ENCODE data around the gene UQCR10.

The UQCR10 gene

GRCh38 chr22:29784451-29785361, 17.5 kb downstream of the UQCR10 start:
- no peak overlapping the region for H3K9ac ChIP-seq (ENCODE audit: low read depth, low read length)
- H3K27me3 ChIP-seq (ENCODE audit: insufficient read depth, low read length, poor library complexity): no peaks in the 10 kb centered on the region
- TF ChIP-seq CTCF (IDR thresholded peaks at IDR 0.05; ENCODE audit: borderline replicate concordance, extremely low read depth, low read length, poor library complexity, severe bottlenecking): no peak
- TF ChIP-seq EZH2 (IDR thresholded peaks at IDR 0.05; ENCODE audit: borderline replicate concordance, low read depth, low read length, severe bottlenecking): no peak
- peaks cover 25% of the 10 kb centered on the region for H3K36me3 ChIP-seq (ENCODE audit: insufficient read depth, low read length)
- no peak for DNase-seq
- no peak overlapping the region for H3K4me3 ChIP-seq (ENCODE audit: low read depth in 1 of 2, low read length in 2 of 2)
- no peak for ATAC-seq (ENCODE audit: insufficient read depth, low read depth)
- H3K9me3 ChIP-seq (ENCODE audit: insufficient read depth, low read length, severe bottlenecking): no peaks in the 10 kb centered on the region
- no peak overlapping the region for H3K4me2 ChIP-seq (ENCODE audit: insufficient read depth, low read length)
- 0 out of 2 replicates have a peak, but pooled peaks cover 3% of the 10 kb centered on the region for H4K20me1 ChIP-seq (ENCODE audit: insufficient read depth, low read length)
- no peak overlapping the region for H2AFZ ChIP-seq (ENCODE audit: low read depth, low read length)
- no peaks in the 10 kb centered on the region for H3K79me2 ChIP-seq (ENCODE audit: insufficient read depth, low read length)
- H3K27ac ChIP-seq (ENCODE audit: low read length): no peak overlapping the region
- no peaks in the 10 kb centered on the region for H3K4me1 ChIP-seq (ENCODE audit: insufficient read depth, low read length)

GRCh38 chr22:29786031-29786430, 18.9 kb downstream of the UQCR10 start:
- Histone ChIP-seq H3K79me2 (ENCODE audit: insufficient read depth, low read length) (no peaks in the 10 kb centered on the region), H2AFZ (ENCODE audit: low read depth, low read length) (no peak overlapping the region), H3K4me1 (ENCODE audit: insufficient read depth, low read length) (no peaks in the 10 kb centered on the region), H3K27ac (ENCODE audit: low read length) (no peak overlapping the region), H3K9me3 (ENCODE audit: insufficient read depth, low read length, severe bottlenecking) (no peaks in the 10 kb centered on the region), H4K20me1 (ENCODE audit: insufficient read depth, low read length) (0 out of 2 replicates have a peak, but pooled peaks cover 3% of the 10 kb centered on the region), H3K4me2 (ENCODE audit: insufficient read depth, low read length) (no peak overlapping the region), H3K4me3 (ENCODE audit: low read depth in 1 of 2, low read length in 2 of 2) (no peak overlapping the region), H3K9ac (ENCODE audit: low read depth, low read length) (no peak overlapping the region), H3K36me3 (ENCODE audit: insufficient read depth, low read length) (peaks cover 38% of the 10 kb centered on the region), H3K27me3 (ENCODE audit: insufficient read depth, low read length, poor library complexity) (no peaks in the 10 kb centered on the region)
- TF ChIP-seq EZH2 (IDR thresholded peaks at IDR 0.05; ENCODE audit: borderline replicate concordance, low read depth, low read length, severe bottlenecking) (no peak), CTCF (IDR thresholded peaks at IDR 0.05; ENCODE audit: borderline replicate concordance, extremely low read depth, low read length, poor library complexity, severe bottlenecking) (no peak)
- ATAC-seq (ENCODE audit: insufficient read depth, low read depth) (no peak), DNase-seq (no peak)

- ATAC-seq (ENCODE audit: insufficient read depth, low read depth): no peak
- DNase-seq: no peak
- Histone ChIP-seq H3K27me3 (ENCODE audit: insufficient read depth, low read length, poor library complexity) (no peaks in the 10 kb centered on the region), H3K4me2 (ENCODE audit: insufficient read depth, low read length) (no peak overlapping the region), H3K4me1 (ENCODE audit: insufficient read depth, low read length) (no peaks in the 10 kb centered on the region), H2AFZ (ENCODE audit: low read depth, low read length) (no peak overlapping the region), H3K27ac (ENCODE audit: low read length) (no peak overlapping the region), H3K9me3 (ENCODE audit: insufficient read depth, low read length, severe bottlenecking) (no peaks in the 10 kb centered on the region), H3K9ac (ENCODE audit: low read depth, low read length) (no peak overlapping the region), H3K36me3 (ENCODE audit: insufficient read depth, low read length) (peaks cover 51% of the 10 kb centered on the region), H3K79me2 (ENCODE audit: insufficient read depth, low read length) (no peaks in the 10 kb centered on the region), H3K4me3 (ENCODE audit: low read depth in 1 of 2, low read length in 2 of 2) (no peak overlapping the region), H4K20me1 (ENCODE audit: insufficient read depth, low read length) (0 out of 2 replicates have a peak, but pooled peaks cover 3% of the 10 kb centered on the region)
- TF ChIP-seq EZH2 (IDR thresholded peaks at IDR 0.05; ENCODE audit: borderline replicate concordance, low read depth, low read length, severe bottlenecking): no peak
- no peak for TF ChIP-seq CTCF (IDR thresholded peaks at IDR 0.05; ENCODE audit: borderline replicate concordance, extremely low read depth, low read length, poor library complexity, severe bottlenecking)
Observed at GRCh38 chr22:29787371-29787980, 20.3 kb downstream of the UQCR10 start.

All from DND-41 (cell line).